Stimulated activated naive CD8-positive, alpha-beta T cell treated with anti-CD3 and anti-CD28 coated beads, Interleukin-15, amount 100 ng/mL, for 72 hours (primary cell): Measurements from ENCODE around the gene CLNK.
"Not testable (repeated sequence)": the region's sequence is repeated elsewhere in the genome, so short reads cannot be mapped to it uniquely, and the experiment has no call there.

Experiments
- ATAC-seq: fragments of 150-1000 bp; cut with Tn5 transposase; 2 replicates; pipeline ENCODE4 v1.10.0; 2021; ENCODE audit warnings: mild to moderate bottlenecking, moderate library complexity
- DNase-seq, 2 donors: peaks; one replicate each; pipeline ENCODE4 v3.0.0; 2021 to 2022
- H3K27ac Mint-ChIP-seq, 2 donors: one replicate each; pipeline ENCODE4 v1.8.0; 2022; ENCODE audit warnings: mild to moderate bottlenecking in 2 of 2, mixed read lengths in 2 of 2, moderate library complexity in 2 of 2
- H3K27me3 Mint-ChIP-seq: one replicate; pipeline ENCODE4 v1.8.0; 2022; ENCODE audit warnings: mixed read lengths
- H3K4me1 Mint-ChIP-seq: one replicate; pipeline ENCODE4 v1.8.0; 2022; ENCODE audit warnings: mild to moderate bottlenecking, mixed read lengths
- H3K4me3 Mint-ChIP-seq, 2 donors: one replicate each; pipeline ENCODE4 v1.8.0; 2022; ENCODE audit warnings: mild to moderate bottlenecking in 2 of 2, mixed read lengths in 2 of 2, moderate library complexity in 1 of 2
- H3K9me3 Mint-ChIP-seq, 2 donors: one replicate each; pipeline ENCODE4 v1.8.0; 2022; ENCODE audit warnings: mixed read lengths in 2 of 2

CLNK gene

GRCh38 chr4:10589799-10590198 is 94.8 kb downstream of the CLNK start:
- ATAC-seq (no peak), DNase-seq (no peak)
- H3K9me3 Mint-ChIP-seq: no peaks in the 10 kb centered on the region
- H3K27me3 Mint-ChIP-seq: no peaks in the 10 kb centered on the region
- H3K27ac Mint-ChIP-seq: no peak overlapping the region
- no peak overlapping the region for H3K4me3 Mint-ChIP-seq
- peaks cover 27% of the 10 kb centered on the region for H3K4me1 Mint-ChIP-seq

DNA sequence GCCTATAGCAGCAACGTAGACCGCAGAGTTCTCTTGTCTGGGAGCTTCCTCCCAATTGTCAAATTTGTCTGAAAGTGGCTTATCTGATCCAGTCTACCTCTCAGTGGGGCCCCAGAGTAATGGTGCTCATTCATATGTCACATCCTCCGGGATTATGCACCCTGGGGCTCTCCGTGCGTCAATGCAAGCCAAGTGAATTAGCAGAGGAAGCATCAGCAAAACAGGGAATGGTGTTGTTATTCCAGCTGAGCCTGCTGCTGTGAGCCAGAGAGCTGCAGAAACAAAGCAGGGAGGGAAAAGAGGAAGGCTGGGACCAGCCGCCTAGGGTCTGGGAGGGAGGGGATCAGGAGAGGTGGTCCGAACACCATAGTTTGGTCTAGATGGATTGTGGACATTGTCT is 95.2 kb downstream of the CLNK start:
- no peak for DNase-seq
- no peak for ATAC-seq
- no peak overlapping the region for H3K4me3 Mint-ChIP-seq
- H3K4me1 Mint-ChIP-seq: peaks cover 30% of the 10 kb centered on the region
- H3K27ac Mint-ChIP-seq: no peak overlapping the region
- no peaks in the 10 kb centered on the region for H3K9me3 Mint-ChIP-seq
- no peaks in the 10 kb centered on the region for H3K27me3 Mint-ChIP-seq

DNA sequence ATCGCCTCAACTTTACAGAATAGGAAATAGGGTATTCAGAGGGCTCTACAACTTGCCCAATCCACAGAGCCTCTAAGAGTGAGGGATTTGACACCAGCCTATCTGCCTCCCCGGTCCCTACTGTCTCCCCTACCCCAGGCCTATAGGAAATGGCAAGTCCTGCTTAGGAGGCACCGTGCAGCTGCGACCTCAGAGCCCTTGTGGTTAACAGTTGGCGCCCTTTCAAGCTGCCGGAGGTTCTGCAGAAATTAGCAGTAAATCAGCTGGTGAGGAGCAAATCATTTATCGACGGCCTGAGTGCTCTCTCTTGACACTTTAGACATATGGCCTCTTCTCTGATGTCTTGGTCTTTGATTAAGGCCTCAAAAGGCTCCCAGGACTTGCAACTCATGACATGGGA is 96.9 kb downstream of the CLNK start:
- DNase-seq (no peak), ATAC-seq (no peak)
- Mint-ChIP-seq H3K27ac (peak overlapping the region in 1 of 2 donors; percentile 68), H3K4me1 (peaks cover 36% of the 10 kb centered on the region), H3K4me3 (no peak overlapping the region), H3K27me3 (no peaks in the 10 kb centered on the region), H3K9me3 (no peaks in the 10 kb centered on the region)

- Mint-ChIP-seq H3K27ac (peak overlapping the region in 1 of 2 donors; percentile 68), H3K9me3 (no peaks in the 10 kb centered on the region), H3K27me3 (no peaks in the 10 kb centered on the region), H3K4me3 (no peak overlapping the region), H3K4me1 (peaks cover 36% of the 10 kb centered on the region)
- DNase-seq (no peak), ATAC-seq (no peak)
These were observed 97.3 kb downstream of the CLNK start for GRCh38 chr4:10587296-10587695.

DNA sequence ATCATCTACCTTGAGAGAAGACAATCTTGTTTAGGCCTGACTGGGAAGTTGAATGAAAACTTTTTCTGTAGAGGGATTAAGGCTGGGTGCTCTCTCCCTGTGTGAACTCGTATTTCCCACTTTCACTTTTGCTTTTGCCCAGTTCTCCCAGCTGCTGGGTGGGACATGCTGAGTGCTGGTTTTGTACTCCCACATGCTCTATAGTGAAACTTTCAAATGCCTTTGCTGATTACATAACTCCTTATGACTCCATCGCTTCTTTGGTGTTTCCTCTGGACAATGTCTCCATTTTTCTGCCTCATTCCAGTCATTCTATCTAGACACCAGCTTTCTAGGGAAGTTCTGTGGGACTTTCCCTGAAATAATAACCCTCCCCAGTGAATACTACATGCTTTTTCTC is 100.5 kb downstream of the CLNK start:
- no peaks in the 10 kb centered on the region for H3K9me3 Mint-ChIP-seq
- H3K27me3 Mint-ChIP-seq: no peaks in the 10 kb centered on the region
- DNase-seq (no peak), ATAC-seq (no peak)
- peak overlapping the region in 1 of 2 donors; percentile 41 for H3K4me3 Mint-ChIP-seq
- H3K27ac Mint-ChIP-seq: peak overlapping the region; percentile 2 to 40
- H3K4me1 Mint-ChIP-seq: peaks cover 19% of the 10 kb centered on the region

DNA sequence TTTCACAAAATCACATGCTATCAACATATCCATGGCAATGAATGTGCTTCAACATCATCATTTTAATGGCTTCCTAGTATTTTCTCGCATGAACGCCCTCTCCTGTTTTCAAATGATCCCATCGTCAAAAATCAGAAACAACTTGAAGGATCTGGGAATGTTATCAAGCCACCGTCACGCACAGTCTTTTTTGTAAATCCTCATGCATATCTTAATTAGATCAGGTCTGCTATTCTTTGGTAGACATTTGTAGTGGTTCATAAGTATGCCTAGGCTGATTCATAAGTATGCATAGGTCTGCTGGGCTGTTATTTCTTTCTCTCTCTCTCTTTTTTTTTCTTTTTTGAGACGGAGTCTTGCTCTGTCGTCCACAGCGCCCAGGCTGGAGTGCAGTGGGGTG is 101.6 kb downstream of the CLNK start:
- H3K27me3 Mint-ChIP-seq: no peaks in the 10 kb centered on the region
- DNase-seq: no peak
- peaks cover 15% of the 10 kb centered on the region for H3K4me1 Mint-ChIP-seq
- no peak overlapping the region for H3K4me3 Mint-ChIP-seq
- ATAC-seq: no peak
- H3K27ac Mint-ChIP-seq: no peak overlapping the region
- H3K9me3 Mint-ChIP-seq: no peaks in the 10 kb centered on the region

GRCh38 chr4:10582059-10582686 is 102.4 kb downstream of the CLNK start:
- Mint-ChIP-seq H3K9me3 (no peaks in the 10 kb centered on the region), H3K4me1 (peaks cover 9% of the 10 kb centered on the region), H3K27ac (no peak overlapping the region), H3K27me3 (no peaks in the 10 kb centered on the region), H3K4me3 (no peak overlapping the region)
- DNase-seq (no peak), ATAC-seq (no peak)

GRCh38 chr4:10581022-10581421 is 103.5 kb downstream of the CLNK start:
- no peaks in the 10 kb centered on the region for H3K9me3 Mint-ChIP-seq
- no peak overlapping the region for H3K27ac Mint-ChIP-seq
- peaks cover 9% of the 10 kb centered on the region for H3K4me1 Mint-ChIP-seq
- H3K27me3 Mint-ChIP-seq: no peaks in the 10 kb centered on the region
- ATAC-seq (no peak), DNase-seq (no peak)
- H3K4me3 Mint-ChIP-seq: no peak overlapping the region

DNA sequence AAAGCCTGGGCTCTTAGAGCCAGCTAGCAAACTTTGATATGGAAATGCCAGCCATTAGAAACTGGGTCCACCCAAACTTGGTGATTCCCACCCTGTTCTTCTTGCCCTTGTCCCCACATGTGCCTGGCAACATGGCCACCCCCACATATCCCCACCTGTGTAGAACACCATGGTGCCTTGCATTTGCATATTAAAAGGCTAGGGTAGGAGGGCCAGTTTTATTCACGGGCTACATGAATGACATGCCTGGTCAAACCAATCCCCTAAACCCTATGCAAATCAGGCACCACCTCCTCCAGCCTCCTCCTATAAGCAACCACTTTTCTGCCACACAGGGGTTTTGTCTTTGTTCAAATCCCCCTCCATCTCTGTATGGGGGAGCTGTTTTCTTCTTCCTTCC is 104.9 kb downstream of the CLNK start:
- H3K9me3 Mint-ChIP-seq: no peaks in the 10 kb centered on the region
- H3K4me1 Mint-ChIP-seq: peaks cover 9% of the 10 kb centered on the region
- no peak for DNase-seq
- no peak overlapping the region for H3K4me3 Mint-ChIP-seq
- no peak for ATAC-seq
- H3K27ac Mint-ChIP-seq: no peak overlapping the region
- H3K27me3 Mint-ChIP-seq: no peaks in the 10 kb centered on the region

GRCh38 chr4:10577508-10578426 is 106.8 kb downstream of the CLNK start:
- Mint-ChIP-seq H3K4me3 (no peak overlapping the region), H3K4me1 (no peaks in the 10 kb centered on the region), H3K27ac (no peak overlapping the region), H3K9me3 (no peaks in the 10 kb centered on the region), H3K27me3 (peaks cover 5% of the 10 kb centered on the region)
- ATAC-seq (no peak), DNase-seq (no peak)

DNA sequence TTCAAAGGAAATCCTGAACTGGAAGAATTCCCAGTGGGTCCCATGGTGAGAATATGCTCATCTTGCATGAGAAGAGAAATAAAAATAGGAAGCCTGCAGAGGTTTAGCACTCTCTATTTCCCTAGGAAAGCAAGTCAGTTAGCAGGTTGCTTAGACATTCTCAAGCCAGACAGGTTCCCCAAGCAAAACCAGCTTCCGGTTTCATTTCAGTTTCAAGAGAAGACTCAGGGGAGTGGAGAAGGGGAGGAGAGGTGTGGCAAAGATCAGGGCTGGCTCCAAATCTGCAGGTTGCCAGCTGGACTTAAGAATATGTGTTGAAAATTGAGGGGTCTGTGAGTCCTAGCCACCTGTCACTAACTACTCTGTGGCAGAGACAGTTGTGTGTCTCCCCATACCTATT is 107.5 kb downstream of the CLNK start:
- no peaks in the 10 kb centered on the region for H3K4me1 Mint-ChIP-seq
- peaks cover 5% of the 10 kb centered on the region for H3K27me3 Mint-ChIP-seq
- no peak for DNase-seq
- no peaks in the 10 kb centered on the region for H3K9me3 Mint-ChIP-seq
- no peak for ATAC-seq
- no peak overlapping the region for H3K4me3 Mint-ChIP-seq
- no peak overlapping the region for H3K27ac Mint-ChIP-seq

DNA sequence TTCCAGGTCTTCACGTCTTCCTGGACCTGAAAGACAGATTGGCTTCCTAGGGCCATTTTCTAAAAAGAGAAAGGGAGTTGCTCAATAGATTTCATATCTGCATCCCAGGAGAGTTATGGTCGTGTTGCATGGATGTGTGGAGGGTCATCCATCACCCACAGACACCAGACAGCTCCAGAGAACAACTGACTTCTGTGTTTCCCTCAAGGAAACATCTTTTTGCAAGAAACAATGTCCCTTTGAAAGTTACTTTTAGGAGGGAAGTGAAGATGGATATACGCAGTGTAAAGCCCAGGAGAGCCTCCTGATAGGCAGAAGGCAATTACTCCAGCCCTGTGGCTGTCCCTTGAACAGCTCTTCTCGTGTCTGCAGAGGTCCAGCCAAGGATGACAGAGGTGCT is 108.3 kb downstream of the CLNK start:
- no peak overlapping the region for H3K27ac Mint-ChIP-seq
- DNase-seq (no peak), ATAC-seq (no peak)
- no peaks in the 10 kb centered on the region for H3K4me1 Mint-ChIP-seq
- H3K9me3 Mint-ChIP-seq: no peaks in the 10 kb centered on the region
- no peak overlapping the region for H3K4me3 Mint-ChIP-seq
- peaks cover 5% of the 10 kb centered on the region for H3K27me3 Mint-ChIP-seq

DNA sequence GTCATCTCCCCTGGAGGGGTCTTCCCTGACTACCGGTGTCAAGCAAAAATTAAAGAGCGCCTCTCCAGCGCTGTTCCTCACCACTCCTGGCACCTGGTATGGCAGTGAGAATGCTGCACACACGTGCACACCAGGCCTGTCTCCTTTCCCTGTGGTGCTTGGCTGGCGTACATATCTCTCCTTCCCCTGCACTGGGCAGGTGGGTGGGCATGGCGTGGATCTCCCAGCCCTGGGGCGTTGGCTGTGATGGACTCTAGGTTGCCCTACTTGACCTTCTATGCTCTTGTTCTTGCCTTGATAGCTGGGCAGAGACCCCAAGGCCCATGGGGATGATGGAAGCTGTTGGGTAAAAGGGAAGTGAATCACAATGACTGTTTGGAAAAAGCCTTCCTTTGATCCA is 109.2 kb downstream of the CLNK start:
- no peak for DNase-seq
- no peak for ATAC-seq
- H3K4me3 Mint-ChIP-seq: no peak overlapping the region

GRCh38 chr4:10574553-10574952 is 110.0 kb downstream of the CLNK start:
- not testable (repeated sequence) for ATAC-seq, H3K9me3 Mint-ChIP-seq, DNase-seq, H3K4me1 Mint-ChIP-seq, H3K4me3 Mint-ChIP-seq, H3K27me3 Mint-ChIP-seq
- H3K27ac Mint-ChIP-seq: peak overlapping the region in 1 of 2 donors; percentile 30

More for the DNA sequence above, 109.2 kb downstream of the CLNK start:
- Mint-ChIP-seq H3K4me1 (no peaks in the 10 kb centered on the region), H3K27ac (no peak overlapping the region), H3K27me3 (peaks cover 5% of the 10 kb centered on the region), H3K9me3 (no peaks in the 10 kb centered on the region)

GRCh38 chr4:10571909-10572308 is 112.7 kb downstream of the CLNK start:
- Mint-ChIP-seq H3K27ac (no peak overlapping the region), H3K27me3 (peaks cover 5% of the 10 kb centered on the region), H3K4me1 (no peaks in the 10 kb centered on the region), H3K9me3 (no peaks in the 10 kb centered on the region), H3K4me3 (no peak overlapping the region)
- DNase-seq: no peak
- ATAC-seq: no peak

DNA sequence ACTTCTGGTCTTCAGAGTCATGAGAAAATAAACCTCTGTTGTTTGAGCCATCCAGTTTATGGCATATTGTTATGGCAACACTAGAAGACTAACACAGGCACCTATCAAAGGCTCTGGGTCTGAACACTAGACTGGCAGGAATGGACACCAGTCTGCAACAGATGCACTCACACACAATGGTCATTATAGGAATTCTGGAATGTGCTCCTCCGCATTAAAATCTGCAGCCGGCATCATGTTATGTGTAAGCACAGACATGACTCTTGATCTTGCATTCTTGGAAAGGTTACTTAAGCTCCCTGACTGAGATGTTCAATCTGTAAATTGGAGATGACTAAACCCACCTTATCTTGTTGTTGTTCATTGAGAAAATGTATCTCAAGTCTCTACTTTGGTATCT is 115.1 kb downstream of the CLNK start:
- H3K4me3 Mint-ChIP-seq: no peak overlapping the region
- DNase-seq (no peak), ATAC-seq (no peak)
- no peaks in the 10 kb centered on the region for H3K4me1 Mint-ChIP-seq
- peaks cover 5% of the 10 kb centered on the region for H3K27me3 Mint-ChIP-seq
- H3K27ac Mint-ChIP-seq: no peak overlapping the region
- H3K9me3 Mint-ChIP-seq: no peaks in the 10 kb centered on the region
